Suprapubic skin (tissue), 3 donors: ENCODE results near the gene CPHXL2.

Source experiments
- POLR2A ChIP-seq, 2 donors: fragments of 450-650 bp; IDR thresholded peaks; one replicate each; pipeline ENCODE4 v1.6.1; 2017; ENCODE audit warnings: antibody characterized with exemption in 2 of 2, mild to moderate bottlenecking in 2 of 2, moderate library complexity in 2 of 2
- TF ChIP-seq, protein P1 (sequence below), 2 donors: fragments of 200-600 bp in 1 of 2; fragments of 450-650 bp in 1 of 2; sonication (generic) in 1 of 2; IDR thresholded peaks; one replicate each; pipeline ENCODE4 v1.5.1; 2016 to 2019; ENCODE audit warnings: antibody characterized with exemption in 2 of 2, mild to moderate bottlenecking in 1 of 2, moderate library complexity in 1 of 2

DNA sequence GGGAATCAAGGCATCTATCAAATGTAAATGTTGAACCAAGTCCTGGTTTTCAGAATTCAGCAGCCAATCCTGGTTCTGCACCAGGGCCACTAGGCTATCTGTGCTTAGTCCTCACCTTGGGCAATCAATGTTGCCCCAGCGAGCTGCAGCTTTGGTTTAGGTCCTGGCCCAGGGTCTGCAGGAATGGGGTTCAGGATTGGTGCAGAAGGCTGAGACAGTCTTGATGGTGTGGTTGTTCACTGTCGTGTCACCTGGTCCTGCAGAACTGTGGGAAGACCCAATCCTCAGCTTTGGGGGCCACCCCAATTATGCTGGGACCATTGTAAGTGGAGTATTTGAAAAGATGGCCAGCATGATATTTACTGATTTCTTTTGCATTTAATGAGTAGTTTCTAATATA lies 18.6 kb downstream of the CPHXL2 start:
- TF ChIP-seq, protein P1, sequence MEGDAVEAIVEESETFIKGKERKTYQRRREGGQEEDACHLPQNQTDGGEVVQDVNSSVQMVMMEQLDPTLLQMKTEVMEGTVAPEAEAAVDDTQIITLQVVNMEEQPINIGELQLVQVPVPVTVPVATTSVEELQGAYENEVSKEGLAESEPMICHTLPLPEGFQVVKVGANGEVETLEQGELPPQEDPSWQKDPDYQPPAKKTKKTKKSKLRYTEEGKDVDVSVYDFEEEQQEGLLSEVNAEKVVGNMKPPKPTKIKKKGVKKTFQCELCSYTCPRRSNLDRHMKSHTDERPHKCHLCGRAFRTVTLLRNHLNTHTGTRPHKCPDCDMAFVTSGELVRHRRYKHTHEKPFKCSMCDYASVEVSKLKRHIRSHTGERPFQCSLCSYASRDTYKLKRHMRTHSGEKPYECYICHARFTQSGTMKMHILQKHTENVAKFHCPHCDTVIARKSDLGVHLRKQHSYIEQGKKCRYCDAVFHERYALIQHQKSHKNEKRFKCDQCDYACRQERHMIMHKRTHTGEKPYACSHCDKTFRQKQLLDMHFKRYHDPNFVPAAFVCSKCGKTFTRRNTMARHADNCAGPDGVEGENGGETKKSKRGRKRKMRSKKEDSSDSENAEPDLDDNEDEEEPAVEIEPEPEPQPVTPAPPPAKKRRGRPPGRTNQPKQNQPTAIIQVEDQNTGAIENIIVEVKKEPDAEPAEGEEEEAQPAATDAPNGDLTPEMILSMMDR (IDR thresholded peaks at IDR 0.05) = no peak
- TF ChIP-seq POLR2A (IDR thresholded peaks at IDR 0.05) = no peak
